Heart right ventricle (tissue), 16 donors: ENCODE results near the gene EHBP1. TPM values are rescaled to one million over a fixed set of nuclear protein-coding genes. Genes with fewer than 3 reads are reported as not detected.

Source experiments
- ATAC-seq, 8 donors: fragments of 200-7000 bp; cut with Tn5 transposase; one replicate each; pipeline ENCODE4 v1.9.1; 2020; ENCODE audit warnings: mild to moderate bottlenecking in 8 of 8, moderate library complexity in 8 of 8, moderate number of reproducible peaks in 1 of 8
- DNase-seq, 2 donors: peaks; one replicate each; pipeline ENCODE4 v3.0.0-alpha.2; 2020
- H3K27ac ChIP-seq, 10 donors: fragments of 200-600 bp; sonication (generic) in 2 of 10; one replicate each; pipeline versions ENCODE4 v1.5.0 to v1.8.0; 2020 to 2022; ENCODE audit warnings: mild to moderate bottlenecking in 3 of 10
- H3K27me3 ChIP-seq, 7 donors: fragments of 200-600 bp; one replicate each; pipeline ENCODE4 v1.8.0; 2021 to 2022; ENCODE audit warnings: mild to moderate bottlenecking in 2 of 7
- H3K36me3 ChIP-seq, 9 donors: fragments of 200-600 bp; sonication (generic) in 1 of 9; one replicate each; pipeline versions ENCODE4 v1.5.0 to v1.8.0; 2020 to 2022; ENCODE audit warnings: mild to moderate bottlenecking in 2 of 9
- H3K4me1 ChIP-seq, 9 donors: fragments of 200-600 bp; sonication (generic) in 1 of 9; one replicate each; pipeline versions ENCODE4 v1.5.0 to v1.8.0; 2020 to 2022; ENCODE audit warnings: mild to moderate bottlenecking in 4 of 9
- H3K4me3 ChIP-seq, 10 donors: fragments of 200-600 bp; sonication (generic) in 2 of 10; one replicate each; pipeline versions ENCODE4 v1.5.0 to v1.8.0; 2020 to 2022; ENCODE audit warnings: mild to moderate bottlenecking in 7 of 10, moderate library complexity in 2 of 10
- H3K9me3 ChIP-seq, 11 donors: fragments of 200-600 bp in 10 of 11; sonication (generic) in 2 of 11; one replicate each; pipeline versions ENCODE4 v1.5.0 to v1.8.0; 2013 to 2022; ENCODE audit warnings: mild to moderate bottlenecking in 2 of 11, control low read depth in 1 of 11, moderate library complexity in 1 of 11
- CTCF ChIP-seq, 9 donors: fragments of 200-600 bp; sonication (generic) in 2 of 9; IDR thresholded peaks; one replicate each; pipeline versions ENCODE4 v1.5.0 to v1.8.0; 2021 to 2022; ENCODE audit warnings: antibody characterized with exemption in 9 of 9, mild to moderate bottlenecking in 5 of 9, moderate library complexity in 1 of 9
- WGBS, 2 donors: extraction: QIAGEN DNeasy Blood & Tissue Kit; methylation state at CpG; one replicate each; pipeline ENCODE4 v1.1.7; 2013; ENCODE audit warnings: inconsistent platforms in 1 of 2; 5-methylcytosine and 5-hydroxymethylcytosine counted together
- intact Hi-C, 10 donors: fragments of 100-400 bp; cut with DNase I; formaldehyde crosslinking; loops; one replicate each; pipeline versions ENCODE4 v1.11.1 to v1.14.2; 2022
- polyA plus RNA-seq, 2 donors: library from polyadenylated mRNA; stranded (reverse); fragments of 200-250 nt; gene quantifications; one replicate each; pipeline ENCODE4 v1.2.3, GENCODE V29; 2013
- total RNA-seq, 10 donors: library from RNA; stranded (reverse); fragmentation: NEBNext Ultra II Directional in 3 of 10; extraction: Animal tissue kit (Norgen Biotek cat#: 25700) in 3 of 10; gene quantifications; one replicate each; pipeline versions ENCODE4 v1.2.1 to v1.2.4, GENCODE V29; 2021 to 2023
- donor health status: Arrhythmogenic right ventricular cardiomyopathy.
- donor health status: ischemic (EF 13 %, LVEDD 7.1; RV severe dilation, severe dysfunction).
- donor health status: healthy with polysubstance abuse.
- donor health status: DM: no; HTN: yes; CAD: no.
- donor health status: DM: no; HTN: no; CAD: no.
- donor health status: ischemic (EF 25% LVEDD 6.9; RV normal size, moderate dysfunction).
- donor health status: ischemic (EF 25% LVEDD 5.7; RV mildly dilated, moderate dysfunction).
- donor health status: healthy.
- donor health status: DM: yes; HTN: yes; CAD: no.
- donor health status: Ischemic cardiomyopathy.
- donor health status: ischemic (EF 35%, LVEDD 5.7; RV mildly dilated, moderate dysfunction).
- donor health status: nonischemic (EF 11% LVEDD 7.7; RV severe dilation, severe dysfunction).
- donor health status: DM: yes; HTN: yes; CAD: no.
- donor health status: PGD.
- donor health status: ischemic (EF 29% LVEDD 5.4; RV normal size, mild dysfunction).
- donor health status: nonischemic (EF 23%, LVEDD 6.1; RV moderate dilation, normal function).

The EHBP1 gene
- total and polyA plus RNA-seq, 12 donors, result 7.8 to 26.1 (median 20.1) TPM

- no peaks in the 10 kb centered on the region for H3K9me3 ChIP-seq
- ATAC-seq (peak in 2 of 8 donors; percentile 16 to 23), DNase-seq (no peak)
- H3K27me3 ChIP-seq, result peaks cover 71 to 100% (median 100%) of the 10 kb centered on the region in 7 donors
- intact Hi-C loops, result no loop called here
- TF ChIP-seq CTCF (IDR thresholded peaks at IDR 0.05), result peak in 1 of 9 donors; percentile 34
- 3 to 5% methylated on average over 47 to 48 of the region's 48 CpGs for WGBS, 2 donors
- no peak overlapping the region for H3K27ac ChIP-seq
- H3K4me1 ChIP-seq, result peaks cover 15 to 80% (median 75%) of the 10 kb centered on the region in 9 donors
- no peaks in the 10 kb centered on the region for H3K36me3 ChIP-seq
- peak overlapping the region in 7 of 10 donors; percentile 7 to 38 (median 17) for H3K4me3 ChIP-seq
These were observed 348.5 kb downstream of the EHBP1 start for GRCh38 chr2:63053889-63054602.

GRCh38 chr2:63054841-63055225 lies 349.3 kb downstream of the EHBP1 start:
- Histone ChIP-seq H3K36me3 (no peaks in the 10 kb centered on the region), H3K4me3 (no peak overlapping the region), H3K4me1 (peaks cover 16 to 80% (median 75%) of the 10 kb centered on the region in 9 donors), H3K9me3 (no peaks in the 10 kb centered on the region), H3K27ac (no peak overlapping the region), H3K27me3 (peaks cover 72 to 100% (median 100%) of the 10 kb centered on the region in 7 donors)
- DNase-seq, result no peak
- intact Hi-C loops, result no loop called here
- no peak for ATAC-seq
- TF ChIP-seq CTCF (IDR thresholded peaks at IDR 0.05), result no peak
- whole genome bisulfite sequencing, 2 donors, result 21 to 30% methylated on average over 7 of the region's 7 CpGs

GRCh38 chr2:63055226-63056106 lies 350.0 kb downstream of the EHBP1 start:
- TF ChIP-seq CTCF (IDR thresholded peaks at IDR 0.05), result no peak
- Histone ChIP-seq H3K4me3 (peak overlapping the region in 4 of 10 donors; percentile 8 to 38 (median 28)), H3K36me3 (no peaks in the 10 kb centered on the region), H3K27ac (no peak overlapping the region), H3K4me1 (peaks cover 14 to 79% (median 69%) of the 10 kb centered on the region in 9 donors), H3K9me3 (no peaks in the 10 kb centered on the region), H3K27me3 (peaks cover 71 to 100% (median 100%) of the 10 kb centered on the region in 7 donors)
- DNase-seq, result no peak
- ATAC-seq, result peak in 1 of 8 donors; percentile 29
- WGBS, 2 donors, result 5 to 7% methylated on average over 63 of the region's 63 CpGs
- intact Hi-C loops, result no loop called here
